ENCODE results near the gene MR1.

DNA sequence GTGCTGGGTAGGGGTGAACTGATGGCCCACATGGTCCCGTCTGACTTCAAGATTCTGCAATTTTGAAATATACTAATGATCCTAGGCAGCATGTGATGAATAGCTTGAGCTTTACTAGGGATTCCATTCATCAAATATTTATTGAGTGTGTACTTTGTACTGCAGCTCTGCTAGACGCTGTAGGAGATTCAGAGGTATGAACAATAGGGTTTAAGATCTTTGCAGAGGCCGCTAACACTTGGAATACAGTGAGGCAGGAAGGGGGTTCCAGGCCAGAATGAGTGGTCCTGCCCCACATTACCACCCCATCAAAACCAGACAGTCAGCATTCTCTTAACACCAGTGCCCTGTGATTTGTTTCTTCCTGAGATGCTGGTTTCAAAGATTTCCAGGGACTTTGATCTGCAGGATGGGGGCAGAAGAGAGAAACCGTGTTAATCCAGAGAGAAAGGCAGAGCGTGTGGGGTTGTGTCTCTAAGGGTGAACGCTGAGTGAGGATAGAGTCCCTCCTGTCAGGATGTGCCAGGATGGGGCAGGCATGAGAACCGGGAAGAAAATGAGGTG, 74.6 kb downstream of the MR1 start:
- TF ChIP-seq, protein P1, sequence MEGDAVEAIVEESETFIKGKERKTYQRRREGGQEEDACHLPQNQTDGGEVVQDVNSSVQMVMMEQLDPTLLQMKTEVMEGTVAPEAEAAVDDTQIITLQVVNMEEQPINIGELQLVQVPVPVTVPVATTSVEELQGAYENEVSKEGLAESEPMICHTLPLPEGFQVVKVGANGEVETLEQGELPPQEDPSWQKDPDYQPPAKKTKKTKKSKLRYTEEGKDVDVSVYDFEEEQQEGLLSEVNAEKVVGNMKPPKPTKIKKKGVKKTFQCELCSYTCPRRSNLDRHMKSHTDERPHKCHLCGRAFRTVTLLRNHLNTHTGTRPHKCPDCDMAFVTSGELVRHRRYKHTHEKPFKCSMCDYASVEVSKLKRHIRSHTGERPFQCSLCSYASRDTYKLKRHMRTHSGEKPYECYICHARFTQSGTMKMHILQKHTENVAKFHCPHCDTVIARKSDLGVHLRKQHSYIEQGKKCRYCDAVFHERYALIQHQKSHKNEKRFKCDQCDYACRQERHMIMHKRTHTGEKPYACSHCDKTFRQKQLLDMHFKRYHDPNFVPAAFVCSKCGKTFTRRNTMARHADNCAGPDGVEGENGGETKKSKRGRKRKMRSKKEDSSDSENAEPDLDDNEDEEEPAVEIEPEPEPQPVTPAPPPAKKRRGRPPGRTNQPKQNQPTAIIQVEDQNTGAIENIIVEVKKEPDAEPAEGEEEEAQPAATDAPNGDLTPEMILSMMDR (IDR thresholded peaks at IDR 0.05) = no peak
- no peak for TF ChIP-seq POLR2A (IDR thresholded peaks at IDR 0.05)
